GM12878 (cell line): ENCODE data around the gene AMPD3. TPM values are rescaled to one million over a fixed set of nuclear protein-coding genes. Genes with fewer than 3 reads are reported as not detected.

ENCODE experiments used
- ATF7 ChIP-seq: fragments of 450-650 bp; IDR thresholded peaks from 2 replicates; pipeline ENCODE4 v1.6.1; 2016; ENCODE audit warnings: low read depth, mild to moderate bottlenecking
- GATAD2B ChIP-seq: fragments of 450-650 bp; conservative IDR thresholded peaks from 2 replicates; pipeline ENCODE4 v1.6.1; 2017; ENCODE audit warnings: low read depth, mild to moderate bottlenecking, moderate library complexity
- MEF2A ChIP-seq: IDR thresholded peaks from 2 replicates; pipeline ENCODE4 v1.6.1; 2011; ENCODE audit warnings: low read depth, mild to moderate bottlenecking, low read length, moderate library complexity; ENCODE audit not compliant: insufficient read depth
- MTA2 ChIP-seq: fragments of 450-650 bp; IDR thresholded peaks from 2 replicates; pipeline ENCODE4 v1.6.1; 2016; ENCODE audit warnings: low read depth, mild to moderate bottlenecking, moderate library complexity
- POU2F2 ChIP-seq: IDR thresholded peaks from 3 replicates; pipeline ENCODE4 v1.6.1; 2011; ENCODE audit warnings: low read depth, mild to moderate bottlenecking, low read length, borderline replicate concordance
- SMC3 ChIP-seq: IDR thresholded peaks from 2 replicates; pipeline ENCODE4 v1.6.1; 2011; ENCODE audit warnings: low read length, improper control_type of control experiment, borderline replicate concordance
- SUZ12 ChIP-seq: fragments of 200-600 bp; sonication (generic); IDR thresholded peaks from one replicate; pipeline ENCODE4 v1.6.1; 2018; ENCODE audit warnings: antibody characterized with exemption, mild to moderate bottlenecking; ENCODE audit not compliant: unreplicated experiment
- ZBED1 ChIP-seq: IDR thresholded peaks from 2 replicates; pipeline ENCODE4 v1.6.1; 2016; ENCODE audit warnings: borderline replicate concordance
- polyA plus RNA-seq, 11 experiments: library from polyadenylated mRNA; depleted of rRNA in 4 of 11; unstranded in 6 of 11; stranded (reverse) in 5 of 11; fragments of >200 nt; fragmentation: Nextera tagmentation in 4 of 11; fragmentation: Illumina TruSeq in 1 of 11; extraction: Ambion mirVana in 4 of 11; extraction: Trizol in 1 of 11; gene quantifications; 1 replicate in 1 of 11; 2 replicates in 10 of 11; pipeline versions ENCODE4 v1.2.1 to v1.2.3, GENCODE V29; 2011 to 2016; ENCODE audit warnings: inconsistent platforms in 2 of 11, missing spikeins in 2 of 11, low read depth in 1 of 11
- total RNA-seq, 4 experiments: library from RNA; depleted of rRNA in 3 of 4; stranded (reverse); fragments of >200 nt in 3 of 4; fragmentation: Illumina TruSeq in 1 of 4; extraction: Trizol in 1 of 4; gene quantifications; 2 replicates each; pipeline versions ENCODE4 v1.2.1 to v1.2.3, GENCODE V29; 2013 to 2021
- TF ChIP-seq, protein P1 (sequence below): fragments of 450-650 bp; IDR thresholded peaks from 2 replicates; pipeline ENCODE4 v1.6.1; 2017; ENCODE audit warnings: borderline replicate concordance
- TF ChIP-seq, protein P2 (sequence below): fragments of 450-650 bp; IDR thresholded peaks from 2 replicates; pipeline ENCODE4 v1.6.1; 2017; ENCODE audit warnings: low read depth, mild to moderate bottlenecking, moderate library complexity

AMPD3 gene
- total and polyA plus RNA-seq, 10 of the 15 experiments (the other 5 are each of a cell fraction or from before 2014, with no cell fraction given) = 5.6 to 28.6 (median 15.9) TPM

DNA sequence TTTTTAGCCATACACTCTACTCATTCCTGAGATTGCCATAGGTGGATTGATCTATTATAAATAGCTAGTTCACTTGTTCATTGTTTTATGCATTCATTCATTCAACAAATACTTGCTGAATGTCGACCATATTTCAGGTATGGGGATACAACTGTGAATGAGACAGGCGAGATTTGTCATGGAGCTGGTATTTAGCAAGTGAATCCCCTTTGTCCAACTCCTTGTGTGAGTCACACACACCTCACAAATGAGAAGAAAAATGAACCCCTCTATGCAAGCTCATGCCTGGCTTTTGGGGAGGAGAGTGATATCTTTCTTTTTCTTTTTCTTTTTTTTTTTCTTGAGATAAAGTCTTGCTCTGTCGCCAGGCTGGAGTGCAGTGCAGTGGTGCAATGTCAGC, 1.8 kb upstream of the AMPD3 start (continued):
- TF ChIP-seq MEF2A (no peak), ATF7 (no peak), GATAD2B (no peak), ZBED1 (no peak), SMC3 (no peak), SUZ12 (no peak), POU2F2 (no peak), MTA2 (no peak)
- TF ChIP-seq, protein P1, sequence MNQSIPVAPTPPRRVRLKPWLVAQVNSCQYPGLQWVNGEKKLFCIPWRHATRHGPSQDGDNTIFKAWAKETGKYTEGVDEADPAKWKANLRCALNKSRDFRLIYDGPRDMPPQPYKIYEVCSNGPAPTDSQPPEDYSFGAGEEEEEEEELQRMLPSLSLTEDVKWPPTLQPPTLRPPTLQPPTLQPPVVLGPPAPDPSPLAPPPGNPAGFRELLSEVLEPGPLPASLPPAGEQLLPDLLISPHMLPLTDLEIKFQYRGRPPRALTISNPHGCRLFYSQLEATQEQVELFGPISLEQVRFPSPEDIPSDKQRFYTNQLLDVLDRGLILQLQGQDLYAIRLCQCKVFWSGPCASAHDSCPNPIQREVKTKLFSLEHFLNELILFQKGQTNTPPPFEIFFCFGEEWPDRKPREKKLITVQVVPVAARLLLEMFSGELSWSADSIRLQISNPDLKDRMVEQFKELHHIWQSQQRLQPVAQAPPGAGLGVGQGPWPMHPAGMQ = no peak
- TF ChIP-seq, protein P2, sequence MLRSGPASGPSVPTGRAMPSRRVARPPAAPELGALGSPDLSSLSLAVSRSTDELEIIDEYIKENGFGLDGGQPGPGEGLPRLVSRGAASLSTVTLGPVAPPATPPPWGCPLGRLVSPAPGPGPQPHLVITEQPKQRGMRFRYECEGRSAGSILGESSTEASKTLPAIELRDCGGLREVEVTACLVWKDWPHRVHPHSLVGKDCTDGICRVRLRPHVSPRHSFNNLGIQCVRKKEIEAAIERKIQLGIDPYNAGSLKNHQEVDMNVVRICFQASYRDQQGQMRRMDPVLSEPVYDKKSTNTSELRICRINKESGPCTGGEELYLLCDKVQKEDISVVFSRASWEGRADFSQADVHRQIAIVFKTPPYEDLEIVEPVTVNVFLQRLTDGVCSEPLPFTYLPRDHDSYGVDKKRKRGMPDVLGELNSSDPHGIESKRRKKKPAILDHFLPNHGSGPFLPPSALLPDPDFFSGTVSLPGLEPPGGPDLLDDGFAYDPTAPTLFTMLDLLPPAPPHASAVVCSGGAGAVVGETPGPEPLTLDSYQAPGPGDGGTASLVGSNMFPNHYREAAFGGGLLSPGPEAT = no peak
